HTERT RPE-1 (cell line): ENCODE results near the gene C6orf120.
"Not testable (repeated sequence)": the region's sequence is repeated elsewhere in the genome, so short reads cannot be mapped to it uniquely, and the experiment has no call there.

Source experiments
- in situ Hi-C: fragments of 300-500 bp; cut with MboI; formaldehyde crosslinking; loops from 4 replicates; pipeline ENCODE4 v1.14.3; 2020; ENCODE audit warnings: low sequenced_read_pairs

The C6orf120 gene

DNA sequence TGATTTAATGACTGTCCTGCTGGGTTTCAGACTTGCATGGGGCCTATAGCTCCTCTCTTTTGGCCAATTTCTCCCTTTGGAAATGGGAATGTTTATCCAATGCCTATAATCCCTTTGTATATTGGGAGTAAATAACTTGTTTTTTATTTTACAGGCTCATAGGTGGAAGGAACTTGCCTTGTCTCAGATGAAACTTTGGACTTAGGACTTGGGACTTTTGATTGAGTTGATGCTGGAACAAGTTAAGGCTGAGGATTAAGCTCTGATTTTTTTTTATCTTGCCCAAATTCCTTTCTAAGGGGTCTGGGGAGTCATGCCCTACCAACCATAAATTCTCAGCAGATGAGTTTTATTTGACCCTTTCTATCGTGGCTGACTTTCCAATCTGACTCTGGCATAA lies 23.6 kb upstream of the C6orf120 start:
- in situ Hi-C loops: no loop called here

DNA sequence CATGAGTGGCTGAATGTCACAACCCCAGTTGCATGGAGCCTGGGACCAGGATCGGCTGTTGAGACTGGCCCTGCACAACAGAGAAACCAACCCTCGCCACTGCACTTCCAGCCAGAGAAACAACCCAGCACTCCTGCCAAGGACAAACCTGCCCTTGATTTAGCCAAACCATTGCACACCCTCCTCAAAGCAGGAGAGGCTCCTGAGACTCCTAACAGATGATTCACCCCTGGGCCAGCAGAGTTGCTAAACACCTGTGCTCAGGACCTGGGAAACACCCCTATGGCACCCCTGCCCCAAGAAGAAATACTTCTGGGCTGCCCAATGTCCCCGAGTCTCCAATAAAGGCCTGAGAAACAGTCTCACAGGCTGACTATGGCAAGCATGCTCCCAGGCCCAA lies 17.9 kb upstream of the C6orf120 start:
- in situ Hi-C loops: no loop called here

DNA sequence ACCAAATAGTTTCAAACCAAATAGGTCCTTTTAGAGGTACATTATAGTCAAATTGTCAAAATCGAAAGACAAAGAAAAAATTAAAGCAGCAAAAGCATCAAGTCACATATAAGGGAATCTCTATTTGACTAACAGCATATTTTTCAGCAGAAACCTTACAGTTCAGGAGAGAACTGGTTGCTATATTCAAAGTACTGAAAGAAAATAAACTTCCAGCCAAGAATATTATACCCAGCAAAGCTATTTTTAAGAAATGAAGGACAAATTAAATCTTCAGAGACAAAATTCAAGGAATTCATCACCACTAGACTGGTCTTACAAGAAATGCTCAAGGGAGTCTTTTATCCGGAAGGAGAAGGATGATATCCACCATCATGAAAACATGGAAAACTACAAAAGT lies 16.1 kb upstream of the C6orf120 start:
- in situ Hi-C loops: no loop called here

DNA sequence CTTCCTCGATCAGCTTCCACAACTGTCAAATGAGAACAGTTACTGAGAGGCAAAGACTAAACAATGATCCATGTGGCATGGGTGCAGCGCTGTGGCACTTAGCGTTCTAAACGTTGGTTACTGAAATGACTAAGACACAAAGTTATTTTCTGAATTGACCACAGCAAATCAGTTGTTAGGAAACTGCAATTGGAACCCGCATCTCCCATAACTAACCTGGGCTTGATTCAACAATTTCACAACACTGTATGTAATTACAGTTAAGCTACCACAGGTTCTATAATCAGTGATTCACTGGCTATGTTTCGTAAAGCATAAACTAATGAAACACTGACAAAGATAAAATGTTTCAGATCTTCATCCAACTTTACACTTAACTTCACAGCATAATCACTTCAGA lies 12.6 kb upstream of the C6orf120 start:
- in situ Hi-C loops: no loop called here

DNA sequence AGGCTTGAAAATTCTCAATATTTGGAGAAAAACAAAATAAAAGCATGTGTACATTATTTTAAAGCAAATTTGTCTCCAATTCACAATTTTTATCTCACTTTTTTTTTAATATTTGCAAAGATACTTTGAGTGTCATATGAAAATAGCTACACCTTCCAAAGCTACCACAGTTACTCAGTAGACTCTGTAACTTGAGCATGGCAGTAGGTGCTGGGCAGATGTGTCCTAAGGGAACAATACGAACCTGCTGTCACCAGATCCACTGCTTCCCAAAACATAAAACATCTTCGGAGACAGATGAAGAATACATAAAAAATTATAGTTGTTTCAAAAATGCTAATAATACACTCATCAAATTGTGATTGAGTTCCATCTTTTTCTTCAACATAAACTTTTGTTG lies 10.7 kb upstream of the C6orf120 start:
- in situ Hi-C loops: no loop called here

DNA sequence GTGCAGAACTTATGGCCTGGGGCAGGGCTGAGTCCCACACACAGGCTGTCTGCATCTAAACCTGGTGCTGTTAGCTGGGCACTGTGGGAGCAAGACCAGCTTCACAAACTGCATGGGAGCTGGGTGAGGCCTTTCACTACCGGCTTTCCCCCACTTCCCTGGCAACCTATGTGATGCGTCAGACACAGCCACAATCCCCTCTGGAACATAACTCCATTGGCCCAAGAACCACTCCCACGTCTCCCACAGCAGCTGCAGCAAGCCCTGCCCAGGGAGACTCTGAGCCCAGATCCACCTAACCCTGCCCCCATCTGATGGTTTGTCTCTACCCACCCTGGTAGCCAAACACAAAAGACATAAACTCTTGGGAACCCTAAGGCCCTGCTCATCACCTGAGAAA lies 9.4 kb upstream of the C6orf120 start:
- in situ Hi-C loops: no loop called here

DNA sequence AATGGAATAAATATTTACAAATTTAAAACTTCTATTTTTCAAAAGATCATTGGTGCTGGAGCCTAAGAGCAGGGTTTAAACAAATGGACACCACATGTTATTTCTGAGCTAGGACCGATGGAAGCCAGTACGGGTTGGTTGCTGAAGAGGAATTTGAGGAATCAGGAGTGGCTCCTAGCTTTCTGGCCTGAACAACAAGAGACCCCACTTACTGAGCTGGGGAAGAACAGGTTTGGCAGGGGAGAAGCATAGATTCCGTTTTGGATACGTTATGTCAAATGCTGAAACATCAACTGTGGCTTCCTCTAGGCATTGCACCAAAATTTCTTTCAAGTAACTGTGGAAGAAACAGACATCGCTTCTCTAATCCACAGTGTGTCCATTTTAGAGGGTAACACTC lies 6.8 kb upstream of the C6orf120 start:
- in situ Hi-C loops: no loop called here

DNA sequence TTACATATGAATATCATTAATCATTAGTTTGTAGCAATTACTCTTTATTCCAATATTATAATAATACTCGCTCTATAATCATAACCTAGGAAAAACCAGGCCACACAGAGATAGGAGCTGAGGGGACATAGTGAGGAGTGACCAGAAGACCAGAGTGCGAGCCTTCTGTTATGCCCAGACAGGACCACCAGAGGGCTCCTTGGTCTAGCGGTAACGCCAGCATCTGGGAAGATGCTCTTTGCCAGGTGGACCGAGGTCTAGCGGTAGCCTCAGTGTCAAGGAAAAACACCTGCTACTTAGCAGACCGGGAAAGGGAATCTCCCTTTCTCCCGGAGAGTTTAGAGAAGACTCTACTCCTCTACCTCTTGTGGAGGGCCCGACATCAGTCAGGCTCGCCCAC lies 4.8 kb upstream of the C6orf120 start:
- in situ Hi-C loops: not testable (repeated sequence)

DNA sequence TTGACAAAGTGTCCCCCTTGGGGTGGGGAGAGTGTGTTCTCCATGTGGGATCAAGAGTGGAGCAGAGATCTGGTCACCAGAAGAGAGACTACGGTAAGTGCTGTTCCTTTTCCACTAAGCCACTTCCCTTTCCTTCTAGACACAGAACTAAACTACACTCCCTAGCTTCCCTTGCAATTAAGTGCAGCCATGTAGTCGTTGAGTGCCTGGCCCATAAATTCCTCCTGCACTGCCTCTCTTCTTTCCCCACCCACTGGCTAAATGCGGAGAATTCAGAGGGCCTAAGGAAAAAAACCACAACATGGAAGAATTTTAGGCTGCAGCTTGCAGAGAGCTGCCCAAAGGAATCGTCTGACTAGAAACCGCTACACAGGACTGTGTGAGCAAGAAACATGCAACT lies 1.6 kb upstream of the C6orf120 start:
- in situ Hi-C loops: no loop called here

DNA sequence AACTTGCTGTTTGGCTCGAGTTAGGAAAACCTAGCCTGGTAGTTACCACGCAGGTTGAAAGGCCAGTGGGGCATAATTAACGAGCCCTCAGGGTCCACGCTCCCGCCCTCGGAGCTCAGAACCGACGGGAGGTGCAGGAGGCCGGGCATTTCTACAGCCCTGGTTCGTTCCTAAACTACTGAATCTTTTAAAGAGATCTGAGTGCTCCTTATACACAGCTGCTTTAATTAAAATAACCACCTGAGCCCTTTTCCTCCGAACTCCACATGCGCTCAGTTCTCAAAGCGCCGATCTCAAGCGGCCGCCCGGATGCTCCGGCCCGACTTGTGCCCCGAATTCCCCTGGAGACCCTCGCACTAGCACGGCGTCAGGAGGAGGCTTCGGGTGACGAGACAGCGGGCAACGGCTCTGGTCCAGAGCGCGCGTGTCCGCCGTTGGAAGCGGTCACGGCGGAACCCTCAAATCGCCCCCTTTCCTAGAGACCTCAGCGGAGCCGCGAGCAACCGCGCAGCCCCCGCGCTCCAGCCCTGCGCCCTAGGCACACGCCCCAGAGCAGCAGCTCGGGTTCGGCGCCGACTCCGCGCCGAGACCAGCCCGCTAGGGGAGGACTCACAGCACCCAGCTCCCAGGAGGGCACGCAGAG lies 494 bp upstream of the C6orf120 start:
- in situ Hi-C loops: no loop called here

DNA sequence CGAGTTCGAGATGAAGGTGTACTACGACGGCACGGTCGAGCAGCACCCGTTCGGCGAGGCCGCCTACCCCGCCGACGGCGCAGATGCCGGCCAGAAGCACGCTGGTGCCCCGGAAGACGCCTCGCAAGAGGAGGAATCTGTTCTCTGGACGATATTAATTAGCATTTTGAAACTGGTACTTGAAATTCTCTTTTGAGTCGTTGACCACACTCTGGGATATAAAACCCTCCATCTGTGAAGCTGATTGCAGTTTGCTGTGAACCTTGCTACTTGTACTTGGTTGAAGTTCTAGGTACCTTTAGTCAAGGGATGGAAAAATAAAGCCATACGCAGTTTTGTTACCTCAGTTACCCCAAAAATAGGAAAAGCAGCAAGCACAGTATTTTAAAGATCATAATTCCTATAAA lies 917 bp downstream of the C6orf120 start:
- in situ Hi-C loops: no loop called here

DNA sequence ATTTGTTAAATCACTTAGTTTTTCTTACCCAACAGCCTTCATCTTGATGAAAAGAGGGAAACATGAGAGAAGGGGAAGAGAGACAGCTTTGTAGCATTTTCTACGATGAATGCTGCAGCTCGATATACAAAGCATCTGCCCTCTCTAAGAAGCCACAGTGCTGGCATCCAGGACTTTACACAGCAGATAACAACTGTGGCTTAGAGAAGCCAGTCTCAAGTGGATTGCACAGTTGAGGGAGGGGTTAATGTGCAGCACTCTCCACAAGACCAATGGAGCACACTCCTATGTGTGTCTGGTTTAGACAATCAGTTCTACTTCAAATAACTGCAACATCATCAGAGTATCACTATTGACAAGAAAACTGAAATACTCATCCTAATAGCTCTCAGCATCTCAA lies 5.8 kb downstream of the C6orf120 start:
- in situ Hi-C loops: no loop called here

DNA sequence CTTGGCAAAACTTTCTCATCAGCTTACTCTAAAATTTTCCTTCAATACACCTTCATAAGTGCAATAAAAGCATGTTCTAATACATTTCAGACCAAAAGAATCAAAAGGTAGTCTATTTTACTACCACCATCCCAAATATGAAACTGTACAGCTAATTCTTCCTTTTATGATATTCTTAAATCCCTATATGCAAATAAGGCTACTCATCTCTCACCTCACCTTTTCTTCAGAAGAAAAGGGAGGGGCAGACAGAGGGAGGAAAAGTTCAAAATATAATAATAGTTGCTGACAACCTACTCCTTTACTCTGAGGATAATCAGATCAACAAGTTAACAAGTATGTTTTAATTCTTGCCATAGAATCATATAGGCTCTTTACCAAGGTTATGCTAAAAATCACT lies 7.4 kb downstream of the C6orf120 start:
- in situ Hi-C loops: no loop called here

DNA sequence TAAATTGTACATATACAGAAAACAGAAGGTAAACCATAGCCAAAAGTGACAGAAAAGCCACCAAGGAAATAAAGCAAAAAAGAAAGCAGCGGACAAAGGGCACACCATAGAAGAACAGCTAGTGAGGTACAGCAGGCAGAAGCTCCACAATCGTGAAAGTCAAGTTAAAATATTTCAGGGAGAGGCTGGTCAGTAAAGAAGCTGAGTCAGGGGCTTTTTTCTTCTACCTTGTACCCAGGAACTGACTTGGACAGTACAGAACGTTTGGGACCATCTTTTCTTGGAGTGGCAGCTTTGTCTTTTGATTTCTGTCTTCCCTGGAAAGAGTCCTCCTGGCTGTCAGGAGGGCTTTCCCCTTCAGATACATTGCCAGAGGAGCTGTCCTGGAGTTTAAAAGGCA lies 8.1 kb downstream of the C6orf120 start:
- in situ Hi-C loops: no loop called here

DNA sequence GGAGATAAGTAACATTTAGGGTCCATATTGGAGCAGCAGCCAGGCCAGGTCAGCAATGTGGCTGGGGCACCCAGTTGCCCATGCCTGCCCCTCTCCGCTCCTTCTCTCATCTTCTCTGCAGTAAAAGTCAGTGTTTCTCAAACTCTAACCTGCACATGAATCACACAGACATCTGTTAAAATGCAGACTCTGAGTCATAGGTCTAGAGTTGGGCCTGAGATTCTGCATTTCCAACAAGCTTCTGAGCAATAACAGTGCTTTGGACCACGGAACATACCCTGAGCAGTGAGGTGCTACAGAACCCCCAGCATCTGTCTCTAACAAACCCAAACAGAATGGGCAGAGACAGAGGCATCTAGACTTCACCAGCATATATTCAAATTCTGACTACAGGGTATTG lies 12.3 kb downstream of the C6orf120 start:
- in situ Hi-C loops: no loop called here

DNA sequence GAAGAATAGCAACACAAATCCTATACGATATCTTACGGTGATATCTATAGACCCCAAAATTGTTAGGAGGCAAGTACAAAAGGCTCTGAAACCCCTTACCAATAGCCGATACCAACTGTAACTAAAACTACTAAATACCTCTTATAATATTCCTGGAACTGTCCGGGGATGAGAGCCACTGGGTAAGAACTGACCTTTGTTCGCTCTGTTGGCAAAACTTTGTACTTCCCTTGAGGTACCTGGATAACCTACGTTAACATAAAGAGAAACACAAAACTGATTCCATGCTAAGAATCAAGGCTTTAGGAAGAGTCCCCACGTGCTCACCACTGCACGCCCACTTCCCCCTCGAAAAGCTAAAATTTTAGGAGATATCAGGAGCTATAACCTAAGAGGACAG lies 12.7 kb downstream of the C6orf120 start:
- in situ Hi-C loops: no loop called here

DNA sequence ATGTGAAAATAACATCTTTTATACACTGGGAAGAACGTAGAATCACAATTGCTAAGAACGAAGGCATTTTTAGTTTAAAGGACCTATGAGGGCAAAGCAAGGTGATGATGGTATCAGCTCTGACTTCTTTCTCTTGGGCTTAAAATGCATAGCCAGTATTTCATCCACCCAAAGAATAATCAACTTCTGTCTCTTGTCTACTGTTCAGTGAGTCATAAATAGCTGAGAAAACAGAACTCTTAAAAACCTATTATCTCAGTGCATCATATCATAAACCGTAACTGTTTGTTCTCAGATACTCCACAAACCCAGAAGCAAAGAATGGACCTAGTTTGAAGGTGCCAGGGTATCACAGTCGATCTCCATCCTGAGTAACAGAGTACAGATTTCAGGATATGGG lies 17.2 kb downstream of the C6orf120 start:
- in situ Hi-C loops: no loop called here

DNA sequence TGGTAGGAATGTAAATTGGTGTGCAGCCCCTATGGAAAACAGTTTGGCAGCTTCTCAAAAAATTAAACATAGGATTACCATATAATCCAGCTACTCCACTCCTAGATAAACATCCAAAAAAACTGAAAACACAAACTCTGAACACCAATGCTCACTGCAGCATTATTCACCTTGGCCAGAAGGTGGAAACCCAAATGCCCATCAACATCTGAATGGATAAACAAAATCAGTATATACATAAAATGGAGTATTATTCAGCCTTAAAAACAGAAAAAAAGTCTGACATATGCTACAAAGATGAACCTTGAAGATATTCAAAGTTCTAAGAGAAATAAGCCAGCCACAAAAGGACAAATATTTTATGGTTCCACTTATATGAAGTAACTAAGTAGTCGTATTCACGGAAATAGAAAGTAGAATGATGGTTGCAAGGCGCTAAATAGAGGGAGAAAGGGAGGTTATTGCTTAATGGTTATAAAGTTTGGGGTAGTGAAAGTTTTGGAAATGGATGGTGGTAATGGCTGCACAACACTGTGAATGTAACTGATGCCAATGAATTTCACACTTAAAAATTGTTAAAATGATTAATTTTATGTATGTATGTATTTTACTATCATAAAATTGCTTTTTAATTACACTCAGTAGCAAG lies 18.4 kb downstream of the C6orf120 start:
- in situ Hi-C loops: no loop called here

DNA sequence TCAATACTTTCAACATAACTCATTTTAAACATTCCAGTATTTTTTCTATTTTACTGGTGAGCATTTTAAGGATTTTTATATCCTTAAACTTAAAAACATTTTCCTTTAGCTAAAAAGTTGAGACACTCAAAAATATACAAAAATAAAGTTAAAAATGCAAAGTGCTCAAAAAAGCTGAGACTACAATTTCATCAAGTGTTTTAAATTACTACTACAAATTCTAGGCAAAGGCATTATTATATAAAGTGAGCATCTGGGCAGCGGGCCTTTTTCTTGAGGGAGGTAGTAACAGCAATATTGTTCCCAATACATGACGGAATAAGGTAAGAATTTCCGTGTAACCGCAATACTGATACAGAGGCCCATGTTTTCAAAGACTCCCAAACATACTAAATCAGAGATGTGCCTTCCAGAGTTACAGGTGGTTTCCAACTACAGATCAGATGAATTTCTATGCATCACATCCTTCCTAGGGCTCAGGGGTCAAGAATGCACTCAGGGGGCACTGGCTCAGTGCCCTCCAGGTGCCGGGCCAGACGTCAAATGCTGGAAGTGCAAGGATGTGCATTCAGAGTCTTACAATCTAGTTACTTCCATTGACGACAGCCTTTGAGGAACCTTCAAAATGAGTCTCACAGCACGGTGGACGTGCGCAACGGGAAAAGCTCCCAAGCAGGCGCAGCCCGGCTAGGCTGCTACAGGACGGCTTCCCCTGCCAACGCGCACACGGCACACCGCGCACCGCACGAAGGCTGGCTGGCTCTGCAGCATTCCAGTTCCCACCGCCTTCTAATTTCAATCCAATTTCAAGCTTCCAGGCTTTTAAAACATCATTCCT lies 20.7 kb downstream of the C6orf120 start:
- in situ Hi-C loops: no loop called here

DNA sequence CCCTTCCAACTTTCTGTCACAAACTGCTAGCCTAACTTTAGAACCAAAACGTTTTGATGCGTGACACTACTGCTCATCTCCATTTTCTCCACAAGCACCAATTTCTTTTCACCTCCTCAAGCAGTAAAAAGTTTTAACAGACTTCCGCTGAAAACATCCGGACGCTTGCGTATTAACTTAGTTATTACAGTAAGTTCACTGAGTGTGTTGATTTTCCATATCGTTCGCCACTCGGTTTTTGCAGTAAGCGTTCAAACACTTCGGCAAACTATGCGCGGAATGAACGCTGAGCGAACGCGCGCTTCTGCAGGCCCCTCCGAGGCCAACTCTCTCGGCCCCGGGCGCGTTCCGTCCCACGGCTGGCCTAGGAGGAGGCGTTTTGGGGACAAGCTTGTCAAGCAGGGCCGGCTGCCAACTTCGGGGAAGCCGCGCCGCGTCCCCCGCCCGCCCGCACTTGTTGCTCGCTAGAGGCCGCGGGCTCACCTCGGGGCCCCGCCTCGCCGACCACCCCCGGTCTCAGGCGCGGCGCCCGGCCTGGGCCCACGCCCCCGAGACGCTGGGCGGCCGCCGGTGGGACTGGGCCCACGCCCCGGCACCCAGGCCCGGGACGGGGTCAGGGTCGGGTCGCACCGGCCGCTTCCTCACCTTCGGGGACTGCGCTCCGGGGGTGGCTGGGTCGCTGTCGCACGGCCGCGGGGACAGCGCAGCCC lies 21.4 kb downstream of the C6orf120 start:
- in situ Hi-C loops: no loop called here

DNA sequence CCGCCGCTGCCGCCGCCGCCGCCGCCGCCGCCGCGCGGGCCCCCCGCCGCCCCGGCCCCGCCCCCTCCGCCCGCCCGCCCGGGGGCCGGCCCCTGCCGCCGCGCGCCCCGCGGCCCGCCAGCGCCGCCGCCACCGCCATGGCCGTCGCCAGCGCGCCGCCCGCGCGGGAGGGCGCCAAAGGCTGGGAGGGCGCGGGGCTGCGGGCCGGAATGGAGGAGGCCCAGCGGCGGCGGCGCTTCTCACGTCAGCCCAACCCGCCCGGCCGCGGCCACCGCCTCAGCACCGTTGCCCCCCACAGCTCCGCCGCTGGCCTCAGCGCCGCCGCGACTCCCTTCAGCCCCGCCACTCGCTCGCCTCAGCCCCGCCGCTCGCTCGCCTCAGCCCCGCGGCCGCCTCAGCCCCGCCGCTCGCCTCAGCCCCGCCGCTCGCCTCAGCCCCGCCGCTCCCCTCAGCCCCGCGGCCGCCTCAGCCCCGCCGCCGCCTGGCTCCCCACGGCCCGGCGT lies 22.1 kb downstream of the C6orf120 start:
- in situ Hi-C loops: no loop called here
